ENCODE measurements around the gene TYMS.

Gene TYMS

GRCh38 chr18:686339-687111 lies 29.1 kb downstream of the TYMS start:
- TF ChIP-seq CTCF (conservative IDR thresholded peaks at IDR 0.05; ENCODE audit: control insufficient read depth, insufficient read depth, low read depth, low read length) = no peak
- no peak for DNase-seq (ENCODE audit: low read depth)

GRCh38 chr18:688323-688722 lies 30.9 kb downstream of the TYMS start:
- no peak overlapping the region for H3K4me3 ChIP-seq (ENCODE audit: control insufficient read depth, low read depth, low read length)
- no peak for DNase-seq (ENCODE audit: low read depth)
- TF ChIP-seq CTCF (conservative IDR thresholded peaks at IDR 0.05; ENCODE audit: control insufficient read depth, insufficient read depth, low read depth, low read length) = no peak

More at GRCh38 chr18:686339-687111, 29.1 kb downstream of the TYMS start:
- no peak overlapping the region for H3K4me3 ChIP-seq (ENCODE audit: control insufficient read depth, low read depth, low read length)

- no peak for DNase-seq (ENCODE audit: low read depth)
- no peak for TF ChIP-seq CTCF (conservative IDR thresholded peaks at IDR 0.05; ENCODE audit: control insufficient read depth, insufficient read depth, low read depth, low read length)
- H3K4me3 ChIP-seq (ENCODE audit: control insufficient read depth, low read depth, low read length) = no peak overlapping the region
Observed at GRCh38 chr18:692824-693223, 35.4 kb downstream of the TYMS start.

GRCh38 chr18:693466-694187 lies 36.2 kb downstream of the TYMS start:
- TF ChIP-seq CTCF (conservative IDR thresholded peaks at IDR 0.05; ENCODE audit: control insufficient read depth, insufficient read depth, low read depth, low read length) = no peak
- no peak for DNase-seq (ENCODE audit: low read depth)
- no peak overlapping the region for H3K4me3 ChIP-seq (ENCODE audit: control insufficient read depth, low read depth, low read length)

GRCh38 chr18:697012-697411 lies 39.6 kb downstream of the TYMS start:
- no peak overlapping the region for H3K4me3 ChIP-seq (ENCODE audit: control insufficient read depth, low read depth, low read length)
- TF ChIP-seq CTCF (conservative IDR thresholded peaks at IDR 0.05; ENCODE audit: control insufficient read depth, insufficient read depth, low read depth, low read length) = no peak
- DNase-seq (ENCODE audit: low read depth) = no peak

GRCh38 chr18:697800-698199 lies 40.3 kb downstream of the TYMS start:
- TF ChIP-seq CTCF (conservative IDR thresholded peaks at IDR 0.05; ENCODE audit: control insufficient read depth, insufficient read depth, low read depth, low read length) = no peak
- no peak overlapping the region for H3K4me3 ChIP-seq (ENCODE audit: control insufficient read depth, low read depth, low read length)
- no peak for DNase-seq (ENCODE audit: low read depth)
